ENCODE measurements around the gene KRT79.
"Not testable (repeated sequence)": the region's sequence is repeated elsewhere in the genome, so short reads cannot be mapped to it uniquely, and the experiment has no call there.

Gene KRT79

GRCh38 chr12:52833922-52834726, at the start of gene KRT79:
KRT79 (minus strand) TSS chr12:52834311; CDS start chr12:52834260, 51 bp downstream.
- DNase-seq (ENCODE audit: low read depth, low spot score), result no peak

DNA sequence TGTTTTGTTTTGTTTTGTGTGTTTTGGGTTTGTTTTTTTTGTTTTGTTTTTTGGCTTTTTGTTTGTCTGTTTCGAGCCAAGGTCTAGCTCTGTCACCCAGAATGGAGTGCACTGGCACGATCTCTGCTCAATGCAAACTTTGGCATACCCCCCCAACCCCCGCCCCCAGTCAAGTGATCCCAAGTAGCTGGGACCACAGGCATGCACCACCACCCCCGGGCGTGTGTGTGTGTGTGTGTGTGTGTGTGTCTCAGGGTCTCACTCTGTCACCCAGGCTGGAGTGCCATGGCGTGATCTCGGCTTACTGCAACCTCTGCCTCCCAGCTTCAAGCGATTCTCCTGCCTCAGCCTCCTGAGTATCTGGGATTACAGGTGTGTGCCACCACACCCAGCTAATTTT, 46.4 kb upstream of the KRT79 start:
- not testable (repeated sequence) for DNase-seq (ENCODE audit: low read depth, low spot score)

DNA sequence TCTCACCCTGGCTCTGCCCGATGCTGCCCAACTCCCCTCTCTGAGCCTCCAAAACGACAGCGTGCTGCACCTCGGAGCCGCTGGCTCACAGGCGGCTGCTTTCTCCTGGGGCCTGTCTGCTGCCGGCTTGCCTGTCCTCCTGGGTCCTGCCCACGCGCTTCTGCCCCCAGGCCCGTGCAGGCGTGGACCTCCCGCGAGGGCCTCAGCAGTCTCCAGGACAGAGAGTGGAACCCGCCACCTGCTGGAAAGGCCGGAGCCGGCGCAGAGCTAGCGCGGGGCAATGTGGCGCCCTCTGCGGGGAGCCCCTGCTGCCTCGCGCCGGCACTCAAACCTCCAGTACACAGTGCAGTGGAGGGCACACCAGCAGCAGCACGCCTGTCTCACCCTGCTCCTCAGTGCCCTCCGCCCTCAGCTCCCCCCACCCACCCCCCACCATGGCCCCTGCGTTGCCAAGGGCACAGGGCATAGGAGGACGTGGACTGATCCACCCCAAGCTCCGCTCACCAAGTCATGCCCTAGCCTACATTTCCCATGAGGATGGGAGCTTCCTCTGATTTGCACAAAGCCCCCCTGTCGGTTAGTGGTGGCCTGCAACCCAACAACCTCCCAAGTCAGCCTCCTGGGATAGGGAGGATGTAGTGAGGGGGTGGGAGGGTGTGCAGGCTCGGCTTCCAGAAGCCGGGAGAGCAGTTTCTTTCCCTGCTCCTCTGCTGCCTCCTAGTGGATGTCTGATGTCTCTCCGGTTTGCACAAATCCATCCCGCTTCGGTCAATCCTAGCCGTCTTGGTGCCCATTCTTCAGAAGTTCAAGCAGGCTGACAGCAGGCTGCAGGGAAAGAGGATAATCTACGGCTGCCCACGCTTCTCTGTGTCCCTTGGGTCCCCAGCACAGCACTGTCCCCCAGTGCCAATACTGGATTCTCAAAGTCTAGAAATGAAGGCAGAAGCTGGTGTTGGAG, 45.6 kb upstream of the KRT79 start:
- peak; percentile 61 for DNase-seq (ENCODE audit: low read depth, low spot score)

GRCh38 chr12:52878507-52879393, 44.6 kb upstream of the KRT79 start:
- DNase-seq (ENCODE audit: low read depth, low spot score), result no peak

- DNase-seq (ENCODE audit: low read depth, low spot score), result no peak
Observed at GRCh38 chr12:52877242-52877641, 43.1 kb upstream of the KRT79 start.

DNA sequence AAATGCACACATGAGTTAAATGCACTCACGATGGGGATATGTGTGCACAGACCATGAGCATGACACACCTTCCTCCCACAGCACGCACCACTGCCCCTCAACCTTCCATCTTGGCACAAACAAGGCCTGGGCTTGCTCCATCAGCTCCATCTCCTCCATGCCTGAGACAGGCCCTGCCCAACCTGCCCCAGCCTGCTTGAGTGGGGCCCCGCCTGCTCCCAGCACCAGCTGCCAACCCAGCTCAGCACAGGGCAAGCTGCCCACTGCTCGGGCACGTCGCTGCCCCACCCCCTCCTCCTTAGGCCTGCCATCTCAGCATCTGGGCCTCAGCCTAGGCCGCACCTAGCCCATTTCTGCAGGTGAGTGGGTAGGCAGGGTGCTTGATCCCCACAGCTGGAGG, 42.3 kb upstream of the KRT79 start:
- DNase-seq (ENCODE audit: low read depth, low spot score), result no peak

DNA sequence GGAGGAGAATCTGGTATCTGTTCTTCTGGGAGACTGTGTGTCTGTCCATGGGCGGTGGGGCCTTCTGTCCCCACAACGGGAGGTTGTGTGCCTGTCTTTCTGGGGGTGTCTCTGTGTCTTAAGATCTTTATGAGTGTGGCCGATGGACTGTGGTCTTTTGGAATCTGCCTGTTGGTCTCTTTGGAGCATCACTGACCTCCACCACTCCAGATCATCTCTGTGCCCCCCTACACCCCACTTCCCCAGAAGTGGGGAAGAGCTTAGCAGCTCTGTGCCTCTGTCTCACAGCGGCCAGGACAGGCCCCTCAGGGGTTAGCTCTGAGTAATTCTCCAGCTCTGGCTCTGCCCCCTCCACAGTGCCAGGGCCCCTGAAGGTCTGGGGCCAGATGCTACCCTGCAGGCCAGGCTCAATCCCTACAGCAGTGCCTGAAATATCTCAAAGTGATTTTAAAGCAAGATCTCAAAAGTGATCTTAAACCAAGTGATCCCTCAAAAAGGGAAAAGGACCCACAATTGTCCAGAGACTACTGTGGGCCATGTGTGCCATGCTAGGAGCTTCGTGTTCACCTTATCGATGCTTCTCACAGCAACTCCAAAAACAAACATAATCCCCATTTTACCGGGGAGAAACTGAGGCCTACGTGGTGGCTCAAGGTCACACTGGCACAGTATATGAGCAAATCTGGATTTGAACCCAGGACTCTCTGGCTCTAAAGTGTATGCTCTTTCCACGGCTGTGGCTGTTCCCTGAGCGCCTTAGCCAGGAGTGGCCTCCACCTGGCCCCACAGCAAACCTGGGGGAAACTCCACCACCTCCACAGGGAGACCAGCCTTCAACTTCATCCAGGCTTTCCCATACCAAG, 40.7 kb upstream of the KRT79 start:
- no peak for DNase-seq (ENCODE audit: low read depth, low spot score)

GRCh38 chr12:52873832-52874572, 39.9 kb upstream of the KRT79 start:
- peak; percentile 75 for DNase-seq (ENCODE audit: low read depth, low spot score)

- DNase-seq (ENCODE audit: low read depth, low spot score), result no peak
Observed at GRCh38 chr12:52873513-52873831, 39.4 kb upstream of the KRT79 start.

DNA sequence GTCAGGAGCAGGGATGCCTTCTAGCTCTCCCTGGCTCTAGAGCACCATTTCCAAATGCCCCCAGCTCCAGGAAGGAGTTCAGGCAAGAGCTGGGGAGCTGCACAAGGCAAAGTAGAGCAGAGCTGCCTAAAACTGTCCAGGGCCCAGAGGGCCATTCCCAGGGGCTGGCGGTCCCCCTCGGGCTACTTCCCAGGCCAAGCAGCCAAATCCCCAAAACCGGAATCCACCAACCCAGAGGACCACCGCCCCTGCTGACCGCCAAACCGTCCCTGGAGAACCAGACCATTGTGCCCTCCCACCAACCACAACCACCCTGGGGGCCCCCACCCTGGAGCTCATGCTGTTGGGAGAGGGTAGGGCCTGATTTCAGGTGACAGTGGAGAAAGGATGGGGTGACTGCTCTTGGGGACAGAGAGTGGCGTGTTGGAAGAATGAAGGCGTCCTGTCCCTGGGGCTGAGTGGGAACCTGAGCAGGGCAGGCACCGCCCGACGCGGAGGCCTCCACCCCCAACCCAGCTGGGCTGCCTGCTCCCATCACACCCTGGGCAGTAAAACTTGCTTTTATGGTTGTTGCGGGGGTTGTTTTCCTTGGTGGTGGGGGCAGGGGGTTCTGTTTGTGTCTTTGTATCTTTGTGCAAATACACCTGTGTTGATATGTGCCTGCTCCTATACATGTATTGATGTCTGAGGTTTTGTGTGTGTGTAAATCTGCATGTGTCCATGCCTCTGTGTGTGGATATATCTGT, 38.7 kb upstream of the KRT79 start:
- no peak for DNase-seq (ENCODE audit: low read depth, low spot score)

DNA sequence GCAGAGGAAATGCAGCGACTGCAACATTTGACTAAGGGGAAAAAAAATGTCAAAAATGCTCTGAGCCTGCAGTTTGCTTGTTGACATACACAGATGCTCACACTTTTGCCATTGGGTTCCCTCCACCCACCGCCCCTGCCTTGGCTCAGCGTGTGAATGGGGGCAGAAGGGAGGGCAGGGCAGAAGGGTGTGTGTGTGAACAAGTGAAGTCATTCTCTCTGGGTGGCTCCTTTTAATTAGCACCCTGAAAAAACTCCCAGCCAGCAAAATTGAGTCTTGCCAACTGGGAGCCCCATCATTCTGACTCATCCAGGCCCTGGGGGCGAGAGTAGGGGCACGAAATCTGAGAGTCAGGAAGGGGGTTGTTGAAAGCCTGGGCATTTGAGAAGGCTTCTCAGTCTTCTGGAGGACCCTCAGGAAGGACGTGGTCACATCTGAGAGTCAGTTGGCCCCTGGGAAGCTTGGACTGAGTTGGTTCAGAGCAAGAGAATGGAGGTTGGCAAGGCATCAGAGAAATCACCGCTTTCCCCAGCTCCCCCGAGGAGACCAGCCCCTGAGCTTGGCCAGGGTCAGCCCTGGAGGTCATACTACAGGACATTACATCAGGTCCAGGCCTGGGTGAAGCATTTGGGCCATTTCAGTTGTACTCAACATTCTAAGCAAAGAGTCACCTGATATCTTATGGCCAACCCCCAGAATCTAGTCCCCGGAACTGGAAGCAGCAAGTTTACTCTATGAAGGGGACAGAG, 37.4 kb upstream of the KRT79 start:
- peak; percentile 73 for DNase-seq (ENCODE audit: low read depth, low spot score)

GRCh38 chr12:52870361-52871290, 36.5 kb upstream of the KRT79 start:
- DNase-seq (ENCODE audit: low read depth, low spot score), result no peak

DNA sequence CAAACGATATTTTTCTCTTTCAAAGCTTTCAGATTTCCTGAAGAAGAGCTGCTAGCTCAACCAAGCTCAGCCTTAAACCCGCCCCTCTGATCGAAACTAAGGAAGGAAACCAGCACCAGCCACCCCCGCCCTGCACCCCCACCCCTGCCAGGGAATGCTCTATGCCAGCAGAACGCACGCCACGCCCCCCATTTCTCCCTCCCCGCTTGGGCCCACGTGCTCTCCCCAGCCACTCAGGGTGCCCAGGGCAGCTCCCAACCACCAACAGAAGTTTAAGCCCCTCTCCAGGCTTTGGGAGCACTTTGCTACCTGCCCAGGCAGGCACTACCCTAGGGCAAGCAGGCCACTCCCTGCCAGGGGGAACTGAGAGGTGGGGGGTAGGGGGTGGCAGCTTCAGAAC, 33.5 kb upstream of the KRT79 start:
- DNase-seq (ENCODE audit: low read depth, low spot score), result no peak

DNA sequence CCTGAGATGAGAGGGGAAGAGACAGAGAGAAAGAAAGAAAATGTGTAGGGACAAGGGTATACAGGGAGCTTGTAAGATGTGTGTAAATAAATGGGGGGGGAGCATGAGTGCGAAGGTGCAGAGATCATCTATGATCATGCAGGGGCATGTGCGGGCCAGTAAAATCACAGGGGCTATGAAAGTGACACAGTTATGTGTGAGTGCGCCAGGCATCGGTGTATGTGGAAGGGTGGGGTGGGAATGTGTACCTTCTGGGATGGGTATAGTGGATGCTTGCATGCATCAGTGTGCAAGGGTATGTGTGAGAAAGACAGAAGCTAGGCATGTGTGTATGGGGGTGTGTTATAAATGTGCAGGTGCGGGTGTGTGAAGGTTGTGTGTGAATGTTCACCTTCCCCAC, 33.0 kb upstream of the KRT79 start:
- DNase-seq (ENCODE audit: low read depth, low spot score), result no peak

DNA sequence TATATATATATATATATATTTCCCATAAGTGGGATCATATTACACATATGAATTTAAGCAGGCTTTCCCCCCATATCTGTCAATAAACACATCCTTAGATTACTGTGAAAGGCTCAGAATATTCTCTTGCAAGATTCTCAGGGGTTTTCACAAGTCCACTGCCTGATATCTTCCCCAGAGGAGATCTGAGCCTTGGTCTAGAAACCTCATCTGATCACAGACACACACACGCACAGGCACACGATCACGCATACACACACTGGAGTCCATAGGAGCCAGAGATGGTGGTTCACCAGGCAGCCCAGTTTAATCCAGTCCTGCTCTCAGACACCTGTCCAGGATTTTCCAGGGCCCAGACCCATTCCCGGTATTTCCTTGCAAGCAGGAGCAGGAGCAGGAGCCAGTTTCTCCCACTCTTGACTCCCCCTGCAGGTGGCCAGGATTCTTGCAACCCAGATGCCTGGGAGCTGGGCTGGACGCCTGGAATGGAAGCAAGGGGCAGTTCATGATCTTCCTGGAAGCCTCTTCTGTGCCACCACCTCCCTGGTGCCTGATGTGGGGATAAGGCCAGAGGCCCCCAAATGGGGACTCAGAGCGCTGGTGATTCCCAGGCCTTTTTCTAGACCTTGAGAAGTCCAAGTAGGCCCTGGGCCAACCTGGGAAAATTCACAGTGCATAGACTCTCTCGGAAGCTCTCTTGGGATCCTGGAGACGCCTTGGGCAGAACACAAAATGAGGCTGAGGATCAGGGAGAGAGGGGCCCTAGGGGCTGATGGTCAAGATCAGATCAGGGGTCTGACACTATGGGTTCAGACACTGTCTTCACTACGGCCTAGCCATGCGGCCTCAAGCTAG, 31.2 kb upstream of the KRT79 start:
- no peak for DNase-seq (ENCODE audit: low read depth, low spot score)

DNA sequence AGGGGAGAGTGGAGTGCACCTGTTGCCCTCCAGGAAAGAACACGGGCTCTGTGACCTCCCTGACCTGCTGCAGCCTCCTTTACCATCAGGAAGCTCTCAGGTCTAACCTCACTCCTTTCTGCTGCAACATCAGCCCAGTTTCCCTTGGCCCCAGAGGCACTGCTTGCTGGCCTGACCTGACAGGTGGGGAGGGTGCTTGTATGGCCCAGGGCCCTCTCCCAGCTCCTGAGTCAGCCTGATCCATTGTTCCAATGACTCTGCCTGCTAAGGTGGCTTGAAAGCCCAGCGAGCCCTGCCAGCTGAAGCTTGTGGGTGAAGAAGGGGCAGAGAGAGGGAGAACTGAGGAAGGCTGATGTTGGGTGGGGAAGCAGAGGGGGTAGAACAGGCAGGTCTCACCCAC, 27.9 kb upstream of the KRT79 start:
- no peak for DNase-seq (ENCODE audit: low read depth, low spot score)

- no peak for DNase-seq (ENCODE audit: low read depth, low spot score)
Observed at GRCh38 chr12:52861511-52861910, 27.4 kb upstream of the KRT79 start.
